ENCODE data around the gene VAV2. TPM values are rescaled to one million over a fixed set of nuclear protein-coding genes. Genes with fewer than 3 reads are reported as not detected.

The VAV2 gene
- total and polyA plus RNA-seq, 9 of the 15 experiments (the other 6 are each of a cell fraction or from before 2014, with no cell fraction given): 0.01 to 2.7 (median 1.0) TPM; not detected in 1

DNA sequence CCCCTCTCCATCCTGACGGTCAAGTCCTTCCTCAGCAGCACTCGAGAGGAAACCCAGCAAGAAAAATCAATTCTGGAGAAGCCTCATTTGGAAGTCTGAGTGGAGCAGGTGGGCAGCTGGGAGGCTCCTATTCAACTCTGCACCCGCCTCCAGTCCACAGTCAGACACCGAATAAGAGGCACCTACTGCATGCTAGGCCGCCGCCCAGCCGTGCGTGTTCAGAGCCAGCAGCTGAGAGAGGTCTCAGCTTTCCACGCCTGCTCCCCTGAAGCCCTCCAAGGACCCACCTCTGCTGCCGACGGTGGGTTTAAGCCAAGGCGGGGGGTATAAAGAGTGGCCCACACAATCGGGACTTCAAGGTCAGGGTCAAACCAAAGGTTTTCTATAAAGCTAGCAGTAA is 41.9 kb downstream of the VAV2 start:
- intact Hi-C loops (cut with micrococcal nuclease) (no loop called here), in situ Hi-C loops (cut with MboI) (no loop called here)
- H3K4me1 ChIP-seq (replicated peaks in 1 of 2; ENCODE audit: control insufficient read depth in 2 of 2, insufficient read depth in 2 of 2, low read length in 2 of 2): peaks cover 0 to 7% of the 10 kb centered on the region in 2 experiments; a peak in 2 of 5 replicates
- WGBS (ENCODE audit: insufficient coverage, low coverage, missing lambda C conversion rate): 27% methylated on average over 12 of the region's 13 CpGs
- H2AFZ ChIP-seq (ENCODE audit: low read depth, low read length): no peak overlapping the region
- no TSS peak for BruUV-seq (replicated peaks)
- DNase-seq (ENCODE audit: extremely low read depth in 1 of 4, low spot score in 3 of 4) (no peak), ATAC-seq (no peak), FAIRE-seq (no peak)
- CTCF ChIA-PET (ENCODE audit: low intra/inter-chr PET ratio): no interaction called here
- no peak overlapping the region for H3K4me2 ChIP-seq (ENCODE audit: insufficient read depth, low read length)
- peaks cover 3% of the 10 kb centered on the region for H3K9me1 ChIP-seq (ENCODE audit: control insufficient read depth, insufficient read depth, low read length)
- no peak overlapping the region for H3K4me3 ChIP-seq
- H3K27ac ChIP-seq (ENCODE audit: extremely low read depth, low read depth, low read length): no peak overlapping the region
- peaks cover 15 to 65% of the 10 kb centered on the region in 2 experiments; a peak in 3 of 5 replicates for H3K27me3 ChIP-seq (ENCODE audit: control insufficient read depth in 2 of 2, insufficient read depth in 2 of 2, low read length in 2 of 2)
- peaks cover 36% of the 10 kb centered on the region for H4K20me1 ChIP-seq (replicated peaks; ENCODE audit: control insufficient read depth, insufficient read depth, low read length)
- no peaks in the 10 kb centered on the region for H3K9me3 ChIP-seq (replicated peaks; ENCODE audit: control insufficient read depth, insufficient read depth, low read depth, low read length)
- POLR2A ChIA-PET: interaction anchor here (0.6 kb wide), 1 partner anchor 12 kb away, joined by 3 read pairs; no protein-coding TSS in a partner anchor
- no peaks in the 10 kb centered on the region for H3K36me3 ChIP-seq (ENCODE audit: control insufficient read depth, insufficient read depth, low read length)
- no peak overlapping the region for H3K9ac ChIP-seq (ENCODE audit: insufficient read depth in 1 of 2, low read depth in 2 of 2, low read length in 2 of 2)
- H3K79me2 ChIP-seq (ENCODE audit: control insufficient read depth, insufficient read depth, low read length): no peaks in the 10 kb centered on the region
- TF ChIP-seq POLR3A (IDR thresholded peaks at IDR 0.05; ENCODE audit: borderline replicate concordance, extremely low read depth, insufficient read depth, insufficient read length): no peak
- TF ChIP-seq JUNB (CRISPR knock-in tag; conservative IDR thresholded peaks at IDR 0.05): no peak
- no peak for TF ChIP-seq ZBTB1 (CRISPR knock-in tag; IDR thresholded peaks at IDR 0.05; ENCODE audit: borderline replicate concordance, low read depth)
- no peak for TF ChIP-seq CREBBP (IDR thresholded peaks at IDR 0.05; ENCODE audit: low read depth, low read length)
- TF ChIP-seq CAMTA2 (CRISPR knock-in tag; conservative IDR thresholded peaks at IDR 0.05): no peak
- TF ChIP-seq, protein P1, sequence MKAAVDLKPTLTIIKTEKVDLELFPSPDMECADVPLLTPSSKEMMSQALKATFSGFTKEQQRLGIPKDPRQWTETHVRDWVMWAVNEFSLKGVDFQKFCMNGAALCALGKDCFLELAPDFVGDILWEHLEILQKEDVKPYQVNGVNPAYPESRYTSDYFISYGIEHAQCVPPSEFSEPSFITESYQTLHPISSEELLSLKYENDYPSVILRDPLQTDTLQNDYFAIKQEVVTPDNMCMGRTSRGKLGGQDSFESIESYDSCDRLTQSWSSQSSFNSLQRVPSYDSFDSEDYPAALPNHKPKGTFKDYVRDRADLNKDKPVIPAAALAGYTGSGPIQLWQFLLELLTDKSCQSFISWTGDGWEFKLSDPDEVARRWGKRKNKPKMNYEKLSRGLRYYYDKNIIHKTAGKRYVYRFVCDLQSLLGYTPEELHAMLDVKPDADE (conservative IDR thresholded peaks at IDR 0.05; ENCODE audit: control insufficient read depth, low read depth, low read length): no peak
- TF ChIP-seq, protein P2, sequence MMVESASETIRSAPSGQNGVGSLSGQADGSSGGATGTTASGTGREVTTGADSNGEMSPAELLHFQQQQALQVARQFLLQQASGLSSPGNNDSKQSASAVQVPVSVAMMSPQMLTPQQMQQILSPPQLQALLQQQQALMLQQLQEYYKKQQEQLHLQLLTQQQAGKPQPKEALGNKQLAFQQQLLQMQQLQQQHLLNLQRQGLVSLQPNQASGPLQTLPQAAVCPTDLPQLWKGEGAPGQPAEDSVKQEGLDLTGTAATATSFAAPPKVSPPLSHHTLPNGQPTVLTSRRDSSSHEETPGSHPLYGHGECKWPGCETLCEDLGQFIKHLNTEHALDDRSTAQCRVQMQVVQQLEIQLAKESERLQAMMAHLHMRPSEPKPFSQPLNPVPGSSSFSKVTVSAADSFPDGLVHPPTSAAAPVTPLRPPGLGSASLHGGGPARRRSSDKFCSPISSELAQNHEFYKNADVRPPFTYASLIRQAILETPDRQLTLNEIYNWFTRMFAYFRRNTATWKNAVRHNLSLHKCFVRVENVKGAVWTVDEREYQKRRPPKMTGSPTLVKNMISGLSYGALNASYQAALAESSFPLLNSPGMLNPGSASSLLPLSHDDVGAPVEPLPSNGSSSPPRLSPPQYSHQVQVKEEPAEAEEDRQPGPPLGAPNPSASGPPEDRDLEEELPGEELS (CRISPR knock-in tag; IDR thresholded peaks at IDR 0.05; ENCODE audit: borderline replicate concordance): no peak
- TF ChIP-seq CBFA2T3 (IDR thresholded peaks at IDR 0.05): no peak
- TF ChIP-seq PURB (CRISPR knock-in tag; IDR thresholded peaks at IDR 0.05; ENCODE audit: low read depth): no peak
- TF ChIP-seq, protein P3, sequence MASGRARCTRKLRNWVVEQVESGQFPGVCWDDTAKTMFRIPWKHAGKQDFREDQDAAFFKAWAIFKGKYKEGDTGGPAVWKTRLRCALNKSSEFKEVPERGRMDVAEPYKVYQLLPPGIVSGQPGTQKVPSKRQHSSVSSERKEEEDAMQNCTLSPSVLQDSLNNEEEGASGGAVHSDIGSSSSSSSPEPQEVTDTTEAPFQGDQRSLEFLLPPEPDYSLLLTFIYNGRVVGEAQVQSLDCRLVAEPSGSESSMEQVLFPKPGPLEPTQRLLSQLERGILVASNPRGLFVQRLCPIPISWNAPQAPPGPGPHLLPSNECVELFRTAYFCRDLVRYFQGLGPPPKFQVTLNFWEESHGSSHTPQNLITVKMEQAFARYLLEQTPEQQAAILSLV (tag; IDR thresholded peaks at IDR 0.05): no peak
- TF ChIP-seq TGIF2 (CRISPR knock-in tag; IDR thresholded peaks at IDR 0.05): no peak
- TF ChIP-seq RBM17 (IDR thresholded peaks at IDR 0.05; ENCODE audit: borderline replicate concordance, low read depth, low read length): no peak
- no peak for TF ChIP-seq HMG20A (CRISPR knock-in tag; conservative IDR thresholded peaks at IDR 0.05)

Data from K562 (cell line).